Endothelial cell of umbilical vein (primary cell): ENCODE results near the gene SCAPER. TPM values are rescaled to one million over a fixed set of nuclear protein-coding genes. Genes with fewer than 3 reads are reported as not detected.
"Not testable (repeated sequence)": the region's sequence is repeated elsewhere in the genome, so short reads cannot be mapped to it uniquely, and the experiment has no call there.

Experiments used
- BruUV-seq: library from RNA; stranded (reverse); fragments of 400-500 nt; replicated peaks from 2 replicates; lab custom pipeline; 2021; lab: Mats Ljungman, UMichigan
- CTCF ChIA-PET: fragments of 300-600, 350-600 bp; sonication (Branson Sonifier 250); formaldehyde crosslinking; loops from one replicate; lab custom pipeline; 2021; ENCODE audit warnings: antibody characterized with exemption, inconsistent platforms; lab: Charles Lee
- POLR2A ChIA-PET: fragments of 300-600, 350-600 bp; sonication (Branson Sonifier 250); formaldehyde crosslinking; loops from one replicate; lab custom pipeline; 2021; ENCODE audit warnings: antibody characterized with exemption, inconsistent platforms; lab: Charles Lee
- DNase-seq: peaks from one replicate; pipeline ENCODE4 v3.0.0-alpha.2; 2011; ENCODE audit warnings: low read depth, low spot score
- FAIRE-seq: peaks from 2 replicates; lab custom pipeline; 2011; peaks lifted over from hg19 to GRCh38; lab: Jason Lieb, UNC
- H2AFZ ChIP-seq: 2 replicates; pipeline ENCODE4 v1.6.0; 2012; ENCODE audit warnings: low read depth, low read length, control low read depth, inconsistent platforms
- H3K27ac ChIP-seq: 2 replicates; pipeline ENCODE4 v1.5.1; 2011; ENCODE audit warnings: low read depth, mild to moderate bottlenecking, control low read depth, low read length, moderate library complexity; ENCODE audit not compliant: insufficient read depth
- H3K27me3 ChIP-seq, 2 experiments: 2 replicates each; pipeline versions ENCODE4 v1.6.0 to v1.6.1; 2011; ENCODE audit warnings: low read length in 2 of 2, mixed read lengths in 1 of 2; ENCODE audit not compliant: control insufficient read depth in 2 of 2, insufficient read depth in 2 of 2
- H3K36me3 ChIP-seq, 2 experiments: 2 replicates in 1 of 2; 3 replicates in 1 of 2; pipeline ENCODE4 v1.5.1; 2011; ENCODE audit warnings: low read length in 2 of 2, mild to moderate bottlenecking in 1 of 2, moderate library complexity in 1 of 2; ENCODE audit not compliant: control insufficient read depth in 2 of 2, insufficient read depth in 2 of 2; ENCODE audit errors: extremely low read depth in 1 of 2
- H3K4me1 ChIP-seq: 3 replicates; pipeline ENCODE4 v1.5.1; 2011; ENCODE audit warnings: mild to moderate bottlenecking, low read length; ENCODE audit not compliant: control insufficient read depth, insufficient read depth; ENCODE audit errors: extremely low read depth
- H3K4me2 ChIP-seq: 2 replicates; pipeline ENCODE4 v1.6.1; 2011; ENCODE audit warnings: low read length, control low read depth, mixed read lengths; ENCODE audit not compliant: insufficient read depth
- H3K4me3 ChIP-seq, 3 experiments: fragments of 200-600 bp in 1 of 3; sonication (generic), shearing (Covaris generic) in 1 of 3; replicated peaks in 1 of 3; 2 replicates each; pipeline ENCODE4 v1.5.1; 2011 to 2016; ENCODE audit warnings: control low read depth in 3 of 3, low read length in 3 of 3, mild to moderate bottlenecking in 2 of 3, inconsistent platforms in 1 of 3, low read depth in 1 of 3, moderate library complexity in 1 of 3; ENCODE audit not compliant: insufficient read depth in 1 of 3
- H3K79me2 ChIP-seq: 2 replicates; pipeline ENCODE4 v1.6.0; 2012; ENCODE audit warnings: low read length, inconsistent platforms; ENCODE audit not compliant: control insufficient read depth, insufficient read depth
- H3K9ac ChIP-seq: replicated peaks from 2 replicates; pipeline ENCODE3; 2011; ENCODE audit warnings: low read length, control low read depth; ENCODE audit not compliant: insufficient read depth; ENCODE audit errors: extremely low read depth
- H3K9me1 ChIP-seq: replicated peaks from 3 replicates; pipeline ENCODE4 v1.6.0; 2011; ENCODE audit warnings: mild to moderate bottlenecking, low read length; ENCODE audit not compliant: control insufficient read depth, insufficient read depth; ENCODE audit errors: extremely low read depth
- H3K9me3 ChIP-seq: replicated peaks from 2 replicates; pipeline ENCODE4 v1.5.1; 2012; ENCODE audit warnings: low read length, inconsistent platforms; ENCODE audit not compliant: control insufficient read depth, insufficient read depth
- H4K20me1 ChIP-seq: replicated peaks from 2 replicates; pipeline ENCODE3; 2011; ENCODE audit warnings: mild to moderate bottlenecking, low read length; ENCODE audit not compliant: control insufficient read depth, insufficient read depth; ENCODE audit errors: extremely low read depth
- EZH2 ChIP-seq: IDR thresholded peaks from 2 replicates; pipeline ENCODE4 v1.6.1; 2012; ENCODE audit warnings: borderline replicate concordance, low read depth, mild to moderate bottlenecking, moderate library complexity, low read length, inconsistent platforms; ENCODE audit not compliant: severe bottlenecking
- FOS ChIP-seq: IDR thresholded peaks from 2 replicates; pipeline ENCODE4 v1.6.1; 2011; ENCODE audit warnings: mild to moderate bottlenecking, low read length, moderate library complexity, borderline replicate concordance; ENCODE audit not compliant: insufficient read depth
- dilution Hi-C: fragments of 300-500 bp; cut with MboI; formaldehyde crosslinking; loops from one replicate; pipeline ENCODE4 v1.15.0; 2019; ENCODE audit warnings: low sequenced_read_pairs; ENCODE audit not compliant: extremely low pct_ligation_motif_present
- intact Hi-C: fragments of 100-400 bp; cut with micrococcal nuclease; formaldehyde crosslinking; loops from one replicate; pipeline ENCODE4 v1.10.0; 2022
- polyA plus RNA-seq, 4 experiments: library from polyadenylated mRNA; depleted of rRNA in 3 of 4; stranded (reverse) in 3 of 4; unstranded in 1 of 4; fragments of >200 nt; gene quantifications; 2 replicates each; pipeline versions ENCODE4 v1.2.1 to v1.2.3, GENCODE V29; 2011 to 2012; ENCODE audit warnings: missing spikeins in 1 of 4
- total RNA-seq: library from RNA; stranded (reverse); gene quantifications from 2 replicates; pipeline ENCODE4 v1.2.3, GENCODE V29; 2021

SCAPER gene
- total and polyA plus RNA-seq, 2 donors (not counting 3 experiments of a cell fraction or from before 2014, with no cell fraction given) = 2.7 to 12.7 TPM

GRCh38 chr15:76502678-76503077 lies 402.5 kb downstream of the SCAPER start:
- TF ChIP-seq EZH2 (no peak), FOS (no peak)
- H3K4me3 ChIP-seq = no peak overlapping the region

DNA sequence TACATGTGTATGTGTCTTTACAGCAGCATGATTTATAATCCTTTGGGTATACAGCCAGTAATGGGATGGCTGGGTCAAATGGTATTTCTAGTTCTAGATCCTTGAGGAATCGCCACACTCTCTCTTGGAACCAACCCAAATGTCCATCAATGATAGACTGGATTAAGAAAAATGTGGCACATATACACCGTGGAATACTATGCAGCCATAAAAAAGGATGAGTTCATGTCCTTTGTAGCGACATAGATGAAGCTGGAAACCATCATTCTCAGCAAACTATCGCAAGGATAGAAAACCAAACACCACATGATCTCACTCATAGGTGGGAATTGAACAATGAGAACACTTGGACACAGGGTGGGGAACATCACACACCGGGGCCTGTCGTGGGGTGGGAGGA lies 403.0 kb downstream of the SCAPER start:
- H3K4me1 ChIP-seq, H3K27me3 ChIP-seq, DNase-seq, H3K27ac ChIP-seq, intact Hi-C loops, H3K9ac ChIP-seq, H3K4me2 ChIP-seq, H3K79me2 ChIP-seq, H3K4me3 ChIP-seq, H2AFZ ChIP-seq, H4K20me1 ChIP-seq, BruUV-seq, FAIRE-seq, H3K9me1 ChIP-seq, H3K36me3 ChIP-seq, H3K9me3 ChIP-seq, dilution Hi-C loops, POLR2A ChIA-PET: not testable (repeated sequence)
- CTCF ChIA-PET = interaction anchor here (1.1 to 2.3 kb wide), 2 partner anchors 11 to 16 kb away, joined by 3 to 8 read pairs; no protein-coding TSS in a partner anchor

More at GRCh38 chr15:76502678-76503077, 402.5 kb downstream of the SCAPER start:
- BruUV-seq = no TSS peak
- H4K20me1 ChIP-seq = no peaks in the 10 kb centered on the region
- dilution Hi-C loops (no loop called here), intact Hi-C loops (no loop called here)
- H3K27me3 ChIP-seq = no peaks in the 10 kb centered on the region
- H3K36me3 ChIP-seq = no peaks in the 10 kb centered on the region
- no peaks in the 10 kb centered on the region for H3K4me1 ChIP-seq
- H3K4me2 ChIP-seq = no peak overlapping the region
- FAIRE-seq = no peak
- ChIA-PET CTCF (interaction anchor here (1.1 to 2.3 kb wide), 3 partner anchors 10 to 16 kb away, joined by 3 to 8 read pairs (median 5); no protein-coding TSS in a partner anchor), POLR2A (no interaction called here)
- no peak overlapping the region for H3K9ac ChIP-seq
- H3K27ac ChIP-seq = no peak overlapping the region
- H3K9me3 ChIP-seq = no peaks in the 10 kb centered on the region
- no peaks in the 10 kb centered on the region for H3K9me1 ChIP-seq
- H3K79me2 ChIP-seq = no peaks in the 10 kb centered on the region
- H2AFZ ChIP-seq = no peak overlapping the region
- peak; percentile 34 for DNase-seq
